Activated naive CD8-positive, alpha-beta T cell treated with anti-CD3 and anti-CD28 coated beads, Interleukin-2, amount 50 U/mL, for 16 hours (primary cell): Measurements from ENCODE around the gene TRPV4.
A peak's percentile ranks its signal among the peaks of the same experiment; 100 is the strongest.
"Not testable (repeated sequence)": the region's sequence is repeated elsewhere in the genome, so short reads cannot be mapped to it uniquely, and the experiment has no call there.

Source experiments
- DNase-seq: peaks from one replicate; pipeline ENCODE4 v3.0.0-alpha.2; 2020; ENCODE audit warnings: low read depth, low spot score

The TRPV4 gene

GRCh38 chr12:109860977-109861376, 27.8 kb upstream of the TRPV4 start:
- no peak for DNase-seq

- DNase-seq, result no peak
Measured at GRCh38 chr12:109858764-109859163, 25.6 kb upstream of the TRPV4 start.

GRCh38 chr12:109857715-109858114, 24.5 kb upstream of the TRPV4 start:
- no peak for DNase-seq

- DNase-seq, result no peak
Measured at GRCh38 chr12:109855377-109855776, 22.2 kb upstream of the TRPV4 start.

GRCh38 chr12:109850518-109850917, 17.3 kb upstream of the TRPV4 start:
- DNase-seq, result not testable (repeated sequence)

- DNase-seq, result no peak
Measured at GRCh38 chr12:109847142-109847735, 14.0 kb upstream of the TRPV4 start.

- no peak for DNase-seq
Measured at GRCh38 chr12:109845824-109846205, 12.6 kb upstream of the TRPV4 start.

- peak; percentile 72 for DNase-seq
Measured at GRCh38 chr12:109844983-109845823, 12.0 kb upstream of the TRPV4 start.

GRCh38 chr12:109844091-109844490, 10.9 kb upstream of the TRPV4 start:
- DNase-seq, result no peak

GRCh38 chr12:109842021-109842420, 8.8 kb upstream of the TRPV4 start:
- DNase-seq, result no peak

GRCh38 chr12:109841356-109841755, 8.2 kb upstream of the TRPV4 start:
- no peak for DNase-seq

- DNase-seq, result no peak
Measured at GRCh38 chr12:109840305-109841074, 7.3 kb upstream of the TRPV4 start.

- DNase-seq, result no peak
Measured at GRCh38 chr12:109839444-109839843, 6.2 kb upstream of the TRPV4 start.

- no peak for DNase-seq
Measured at GRCh38 chr12:109836916-109837315, 3.7 kb upstream of the TRPV4 start.

- no peak for DNase-seq
Measured at GRCh38 chr12:109835827-109836226, 2.6 kb upstream of the TRPV4 start.

- no peak for DNase-seq
Measured at GRCh38 chr12:109832541-109833306, 474 bp downstream of the TRPV4 start.

- DNase-seq, result no peak
Measured at GRCh38 chr12:109831929-109832328, 1.3 kb downstream of the TRPV4 start.

GRCh38 chr12:109831365-109831764, 1.8 kb downstream of the TRPV4 start:
- no peak for DNase-seq

GRCh38 chr12:109830718-109831117, 2.5 kb downstream of the TRPV4 start:
- DNase-seq, result no peak

GRCh38 chr12:109830267-109830666, 2.9 kb downstream of the TRPV4 start:
- DNase-seq, result no peak

GRCh38 chr12:109829667-109830066, 3.5 kb downstream of the TRPV4 start:
- no peak for DNase-seq
